HepG2 (cell line): ENCODE results near the gene OPA3. TPM values are rescaled to one million over a fixed set of nuclear protein-coding genes. Genes with fewer than 3 reads are reported as not detected.

Experiments used
- AGO1 ChIP-seq: fragments of 200-400 bp; formaldehyde crosslinking; IDR thresholded peaks from 2 replicates; pipeline ENCODE4 v1.6.1; 2017; ENCODE audit warnings: mild to moderate bottlenecking, low read depth, low read length, moderate library complexity; ENCODE audit not compliant: poor library complexity, severe bottlenecking
- CSRNP1 ChIP-seq: sonication (generic); formaldehyde crosslinking; IDR thresholded peaks from 2 replicates; pipeline ENCODE4 v1.8.1; 2023; ENCODE audit warnings: mild to moderate bottlenecking, missing genetic modification reagents
- HCFC1 ChIP-seq: fragments of 150-350 bp; IDR thresholded peaks from 2 replicates; pipeline ENCODE4 v1.6.1; 2014; ENCODE audit warnings: low read depth, low read length
- IRF9 ChIP-seq: sonication (generic); formaldehyde crosslinking; IDR thresholded peaks from 2 replicates; pipeline ENCODE4 v1.8.0; 2022; ENCODE audit warnings: missing genetic modification reagents, mild to moderate bottlenecking, borderline replicate concordance
- MEF2D ChIP-seq: sonication (generic); formaldehyde crosslinking; IDR thresholded peaks from 2 replicates; pipeline ENCODE4 v1.5.1; 2020; ENCODE audit warnings: mild to moderate bottlenecking, missing genetic modification reagents
- MEIS1 ChIP-seq: sonication (generic); formaldehyde crosslinking; IDR thresholded peaks from 2 replicates; pipeline ENCODE4 v1.9.0; 2021; ENCODE audit warnings: mild to moderate bottlenecking, missing genetic modification reagents, moderate library complexity, borderline replicate concordance
- MIER3 ChIP-seq: IDR thresholded peaks from 2 replicates; pipeline ENCODE4 v1.6.1; 2016; ENCODE audit warnings: missing compliant biosample characterization, borderline replicate concordance
- MLX ChIP-seq: IDR thresholded peaks from 2 replicates; pipeline ENCODE4 v1.6.1; 2016
- TRAFD1 ChIP-seq: sonication (generic); formaldehyde crosslinking; IDR thresholded peaks from 2 replicates; pipeline ENCODE4 v1.5.1; 2020; ENCODE audit warnings: missing genetic modification reagents, mild to moderate bottlenecking, borderline replicate concordance
- ZNF414 ChIP-seq: sonication (generic); formaldehyde crosslinking; IDR thresholded peaks from 2 replicates; pipeline ENCODE4 v1.5.0; 2020; ENCODE audit warnings: missing genetic modification reagents
- ZNF576 ChIP-seq: sonication (generic); formaldehyde crosslinking; IDR thresholded peaks from 2 replicates; pipeline ENCODE4 v1.4.0; 2020; ENCODE audit warnings: mild to moderate bottlenecking, missing genetic modification reagents
- ZNF609 ChIP-seq: sonication (generic); formaldehyde crosslinking; IDR thresholded peaks from 2 replicates; pipeline ENCODE4 v1.4.0; 2020; ENCODE audit warnings: mild to moderate bottlenecking, missing genetic modification reagents, borderline replicate concordance
- ZNF710 ChIP-seq: sonication (generic); formaldehyde crosslinking; IDR thresholded peaks from 2 replicates; pipeline ENCODE4 v1.5.0; 2020; ENCODE audit warnings: mild to moderate bottlenecking, missing genetic modification reagents, borderline replicate concordance
- polyA plus RNA-seq, 8 experiments: library from polyadenylated mRNA; depleted of rRNA in 3 of 8; stranded (reverse) in 7 of 8; unstranded in 1 of 8; fragments of >200 nt; fragmentation: Illumina TruSeq in 4 of 8; extraction: Trizol in 4 of 8; gene quantifications; 2 replicates each; pipeline versions ENCODE4 v1.2.1 to v1.2.3, GENCODE V29; 2011 to 2016; ENCODE audit warnings: low read depth in 4 of 8, missing spikeins in 1 of 8, mixed read lengths in 1 of 8; ENCODE audit not compliant: insufficient read depth in 1 of 8
- total RNA-seq, 5 experiments: library from RNA; depleted of rRNA; stranded (reverse); fragments of >200 nt; fragmentation: Illumina TruSeq; extraction: Trizol; gene quantifications; 2 replicates each; pipeline ENCODE4 v1.2.3, GENCODE V29; 2016; ENCODE audit warnings: low read depth in 1 of 5

OPA3 gene
- total and polyA plus RNA-seq, 2 of the 13 experiments (the other 11 are each of a cell fraction or from before 2014, with no cell fraction given) = 8.3 to 17.7 TPM

- TF ChIP-seq CSRNP1 (0 out of 2 replicates have a peak, but pooled peaks have one; percentile 70), ZNF576 (CRISPR knock-in tag) (no peak), MIER3 (no peak), ZNF414 (CRISPR knock-in tag) (no peak), ZNF609 (CRISPR knock-in tag) (peak; percentile 58), MEF2D (peak; percentile 20; the same call in 1 of the 2 replicates), IRF9 (CRISPR knock-in tag) (no peak), AGO1 (no peak), TRAFD1 (CRISPR knock-in tag) (no peak), MLX (CRISPR knock-in tag) (no peak), MEIS1 (CRISPR knock-in tag) (0 out of 2 replicates have a peak, but pooled peaks have one; percentile 44), HCFC1 (no peak), ZNF710 (CRISPR knock-in tag) (no peak)
Observed at GRCh38 chr19:45577111-45577905, 7.3 kb downstream of the OPA3 start (continued).
